B cell (primary cell): Measurements from ENCODE around the gene GPR89A. TPM values are rescaled to one million over a fixed set of nuclear protein-coding genes. Genes with fewer than 3 reads are reported as not detected.
"Not testable (repeated sequence)": the region's sequence is repeated elsewhere in the genome, so short reads cannot be mapped to it uniquely, and the experiment has no call there.

Experiments used
- ATAC-seq: fragments of 200-7000 bp; cut with Tn5 transposase; one replicate; pipeline ENCODE4 v1.10.0; 2021; ENCODE audit warnings: low read depth, mild to moderate bottlenecking, moderate number of reproducible peaks, moderate library complexity
- CTCF ChIA-PET: fragments of 350-600 bp; sonication (Branson Sonifier 250); formaldehyde crosslinking; loops from one replicate; lab custom pipeline; 2021; ENCODE audit warnings: antibody characterized with exemption, inconsistent platforms; lab: Charles Lee
- POLR2A ChIA-PET: fragments of 350-600 bp; sonication (Branson Sonifier 250); formaldehyde crosslinking; loops from one replicate; lab custom pipeline; 2021; ENCODE audit warnings: antibody characterized with exemption; lab: Charles Lee
- DNase-seq: peaks from one replicate; pipeline ENCODE4 v3.0.0; 2013
- H2AFZ ChIP-seq: 2 replicates; pipeline ENCODE4 v1.6.1; 2012; ENCODE audit warnings: mild to moderate bottlenecking, low read depth, low read length; ENCODE audit not compliant: insufficient read depth, poor library complexity, severe bottlenecking
- H3K27ac ChIP-seq, 2 donors: 1 replicate in 1 of 2; 2 replicates in 1 of 2; pipeline ENCODE4 v1.5.1; 2012 to 2013; ENCODE audit warnings: low read length in 2 of 2, mild to moderate bottlenecking in 2 of 2, moderate library complexity in 1 of 2
- H3K27me3 ChIP-seq, 4 experiments: fragments of 200-600 bp in 1 of 4; sonication (generic) in 1 of 4; replicated peaks in 1 of 4; 1 replicate in 2 of 4; 2 replicates in 2 of 4; pipeline versions ENCODE4 v1.6.1 to v1.7.0; 2013 to 2016; ENCODE audit warnings: low read length in 3 of 4, mild to moderate bottlenecking in 2 of 4, mixed read lengths in 1 of 4, moderate library complexity in 1 of 4; ENCODE audit not compliant: insufficient read depth in 4 of 4, control insufficient read depth in 3 of 4; ENCODE audit errors: control extremely low read depth in 1 of 4
- H3K36me3 ChIP-seq, 2 experiments: replicated peaks in 1 of 2; 1 replicate in 1 of 2; 2 replicates in 1 of 2; pipeline versions ENCODE4 v1.6.1 to v1.7.1; 2013; ENCODE audit warnings: low read length in 1 of 2; ENCODE audit not compliant: insufficient read depth in 2 of 2, control insufficient read depth in 1 of 2; ENCODE audit errors: control extremely low read depth in 1 of 2, extremely low read depth in 1 of 2
- H3K4me1 ChIP-seq, 2 donors: fragments of 200-600 bp in 1 of 2; sonication (generic) in 1 of 2; 1 replicate in 1 of 2; 2 replicates in 1 of 2; pipeline versions ENCODE4 v1.5.1 to v1.6.1; 2013 to 2017; ENCODE audit warnings: low read length in 2 of 2; ENCODE audit not compliant: control insufficient read depth in 2 of 2, insufficient read depth in 2 of 2
- H3K4me2 ChIP-seq: replicated peaks from 2 replicates; pipeline ENCODE3; 2012; ENCODE audit warnings: mild to moderate bottlenecking, low read depth, low read length; ENCODE audit not compliant: poor library complexity, severe bottlenecking
- H3K4me3 ChIP-seq, 5 experiments: fragments of 200-600 bp in 1 of 5; sonication (generic) in 1 of 5; 1 replicate in 3 of 5; 2 replicates in 2 of 5; pipeline versions ENCODE4 v1.5.1 to v1.7.0; 2011 to 2016; ENCODE audit warnings: low read length in 4 of 5, mild to moderate bottlenecking in 4 of 5, low read depth in 2 of 5, control low read depth in 1 of 5, moderate library complexity in 1 of 5; ENCODE audit not compliant: insufficient read depth in 1 of 5; ENCODE audit errors: control extremely low read depth in 1 of 5, extremely low read depth in 1 of 5
- H3K79me2 ChIP-seq: fragments of 200-600 bp; sonication (generic); one replicate; pipeline ENCODE4 v1.6.0; 2016; ENCODE audit warnings: low read length; ENCODE audit not compliant: control insufficient read depth, insufficient read depth
- H3K9ac ChIP-seq: fragments of 200-600 bp; sonication (generic); 2 replicates; pipeline ENCODE4 v1.6.1; 2017; ENCODE audit warnings: mild to moderate bottlenecking, low read length, moderate library complexity
- H3K9me3 ChIP-seq, 3 donors: one replicate each; pipeline versions ENCODE4 v1.6.1 to v1.7.1; 2013; ENCODE audit warnings: low read length in 2 of 3; ENCODE audit not compliant: control insufficient read depth in 2 of 3, insufficient read depth in 1 of 3; ENCODE audit errors: control extremely low read depth in 1 of 3
- H4K20me1 ChIP-seq: 2 replicates; pipeline ENCODE4 v1.6.0; 2012; ENCODE audit warnings: mild to moderate bottlenecking, low read length; ENCODE audit not compliant: insufficient read depth, control insufficient read depth, poor library complexity, severe bottlenecking
- H3K27ac Mint-ChIP-seq: one replicate; pipeline ENCODE4 v1.8.0; 2021; ENCODE audit warnings: mixed read lengths
- H3K27me3 Mint-ChIP-seq: one replicate; pipeline ENCODE4 v1.8.0; 2021; ENCODE audit warnings: mixed read lengths
- H3K4me1 Mint-ChIP-seq: one replicate; pipeline ENCODE4 v1.8.0; 2021; ENCODE audit warnings: mixed read lengths
- H3K4me3 Mint-ChIP-seq: one replicate; pipeline ENCODE4 v1.8.0; 2021; ENCODE audit warnings: mixed read lengths
- H3K9me3 Mint-ChIP-seq: one replicate; pipeline ENCODE4 v1.8.0; 2022; ENCODE audit warnings: mixed read lengths; ENCODE audit not compliant: insufficient read depth
- EZH2 ChIP-seq: IDR thresholded peaks from 2 replicates; pipeline ENCODE4 v1.6.1; 2012; ENCODE audit warnings: borderline replicate concordance, low read depth, mild to moderate bottlenecking, moderate library complexity, low read length; ENCODE audit not compliant: insufficient read depth, poor library complexity, severe bottlenecking
- WGBS: methylation state at CpG from one replicate; pipeline ENCODE4 v1.1.5; 2013; ENCODE audit warnings: missing lambda C conversion rate; ENCODE audit not compliant: insufficient coverage; 5-methylcytosine and 5-hydroxymethylcytosine counted together
- intact Hi-C: fragments of 100-400 bp; cut with micrococcal nuclease; formaldehyde crosslinking; loops from one replicate; pipeline ENCODE4 v1.10.0; 2022
- polyA plus RNA-seq: library from polyadenylated mRNA; depleted of rRNA; stranded (reverse); fragments of >200 nt; gene quantifications from 2 replicates; pipeline ENCODE4 v1.2.3, GENCODE V29; 2012
- total RNA-seq, 2 donors: library from RNA; stranded (reverse); fragments of 120-200 nt in 1 of 2; gene quantifications; 1 replicate in 1 of 2; 2 replicates in 1 of 2; pipeline versions ENCODE4 v1.2.3 to v1.2.4, GENCODE V29; 2013 to 2022
- TF ChIP-seq, protein P1 (sequence below): fragments of 200-600 bp; IDR thresholded peaks from one replicate; pipeline ENCODE4 v1.8.0; 2022; ENCODE audit warnings: antibody characterized with exemption, mild to moderate bottlenecking

Gene GPR89A
- total and polyA plus RNA-seq, 2 donors (not counting 1 experiment from before 2014, with no cell fraction given): 11.4 to 46.8 TPM

DNA sequence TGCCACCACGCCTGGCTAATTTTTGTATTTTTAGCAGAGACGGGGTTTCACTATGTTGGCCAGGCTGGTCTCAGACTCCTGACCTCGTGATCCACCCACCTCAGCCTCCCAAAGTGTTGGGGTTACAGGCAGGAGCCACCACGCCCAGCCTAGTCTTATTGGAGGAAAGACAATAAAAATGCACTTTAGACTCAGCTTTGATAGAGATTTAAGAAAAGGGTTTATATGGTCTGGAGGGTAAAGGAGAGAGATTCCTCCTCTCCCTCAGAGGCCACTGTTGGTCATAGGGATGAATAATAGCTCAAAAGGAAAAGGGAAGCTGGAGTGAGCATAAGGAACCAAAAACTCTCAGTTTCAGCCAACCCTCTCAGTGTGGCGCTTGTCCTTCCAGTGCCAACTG is 8.4 kb upstream of the GPR89A start:
- 80% methylated on average over 1 of the region's 5 CpGs for WGBS
- H3K4me3 Mint-ChIP-seq, H3K4me3 ChIP-seq, H3K9me3 ChIP-seq, POLR2A ChIA-PET, H3K36me3 ChIP-seq, H3K4me1 Mint-ChIP-seq, H3K27ac Mint-ChIP-seq, H3K9me3 Mint-ChIP-seq, H3K4me2 ChIP-seq, H3K27ac ChIP-seq, ATAC-seq, H2AFZ ChIP-seq, H3K9ac ChIP-seq, DNase-seq, H4K20me1 ChIP-seq, intact Hi-C loops, H3K27me3 ChIP-seq, H3K79me2 ChIP-seq, H3K4me1 ChIP-seq, CTCF ChIA-PET: not testable (repeated sequence)
- peaks cover 15% of the 10 kb centered on the region for H3K27me3 Mint-ChIP-seq

GRCh38 chr1:145601593-145601992 is 6.2 kb upstream of the GPR89A start:
- H3K27me3 ChIP-seq: no peaks in the 10 kb centered on the region
- H3K4me2 ChIP-seq: no peak overlapping the region
- H2AFZ ChIP-seq: no peak overlapping the region
- Mint-ChIP-seq H3K4me3 (no peak overlapping the region), H3K4me1 (no peaks in the 10 kb centered on the region), H3K27ac (no peak overlapping the region), H3K9me3 (no peaks in the 10 kb centered on the region), H3K27me3 (peaks cover 15% of the 10 kb centered on the region)
- ATAC-seq: no peak
- H3K4me3 ChIP-seq: no peak overlapping the region
- POLR2A ChIA-PET: no interaction called here
- TF ChIP-seq, protein P1, sequence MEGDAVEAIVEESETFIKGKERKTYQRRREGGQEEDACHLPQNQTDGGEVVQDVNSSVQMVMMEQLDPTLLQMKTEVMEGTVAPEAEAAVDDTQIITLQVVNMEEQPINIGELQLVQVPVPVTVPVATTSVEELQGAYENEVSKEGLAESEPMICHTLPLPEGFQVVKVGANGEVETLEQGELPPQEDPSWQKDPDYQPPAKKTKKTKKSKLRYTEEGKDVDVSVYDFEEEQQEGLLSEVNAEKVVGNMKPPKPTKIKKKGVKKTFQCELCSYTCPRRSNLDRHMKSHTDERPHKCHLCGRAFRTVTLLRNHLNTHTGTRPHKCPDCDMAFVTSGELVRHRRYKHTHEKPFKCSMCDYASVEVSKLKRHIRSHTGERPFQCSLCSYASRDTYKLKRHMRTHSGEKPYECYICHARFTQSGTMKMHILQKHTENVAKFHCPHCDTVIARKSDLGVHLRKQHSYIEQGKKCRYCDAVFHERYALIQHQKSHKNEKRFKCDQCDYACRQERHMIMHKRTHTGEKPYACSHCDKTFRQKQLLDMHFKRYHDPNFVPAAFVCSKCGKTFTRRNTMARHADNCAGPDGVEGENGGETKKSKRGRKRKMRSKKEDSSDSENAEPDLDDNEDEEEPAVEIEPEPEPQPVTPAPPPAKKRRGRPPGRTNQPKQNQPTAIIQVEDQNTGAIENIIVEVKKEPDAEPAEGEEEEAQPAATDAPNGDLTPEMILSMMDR: no peak
- TF ChIP-seq EZH2: no peak
- CTCF ChIA-PET: no interaction called here
- H3K4me1 ChIP-seq: no peaks in the 10 kb centered on the region
- no peak overlapping the region for H3K27ac ChIP-seq
- WGBS: no CpG with 5 or more reads among the region's 1 CpG
- intact Hi-C loops: no loop called here
- H3K79me2 ChIP-seq: no peaks in the 10 kb centered on the region
- H3K36me3 ChIP-seq: no peaks in the 10 kb centered on the region
- H3K9ac ChIP-seq: no peak overlapping the region
- H3K9me3 ChIP-seq: no peaks in the 10 kb centered on the region
- DNase-seq: no peak
- no peaks in the 10 kb centered on the region for H4K20me1 ChIP-seq

DNA sequence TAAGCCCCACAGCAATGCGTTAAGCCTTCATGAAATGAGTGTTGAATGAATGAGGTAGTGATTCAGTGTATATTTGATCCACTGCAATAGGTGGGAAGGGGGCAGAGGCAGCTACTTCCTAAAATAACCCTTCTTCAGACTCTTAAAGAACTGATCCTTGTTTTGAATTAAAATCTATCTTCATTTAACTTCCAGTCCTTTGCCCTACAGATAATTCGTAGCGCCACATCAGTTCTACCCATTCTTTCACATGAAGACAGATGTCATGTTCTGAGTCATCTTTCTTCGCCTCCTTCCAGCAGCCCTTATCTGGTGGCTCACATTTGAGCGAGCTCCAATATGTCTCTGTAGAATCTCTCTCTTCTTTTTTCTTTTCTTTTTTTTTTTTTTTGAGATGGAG is 948 bp upstream of the GPR89A start:
- H3K4me3 Mint-ChIP-seq, H3K27me3 ChIP-seq, H3K9me3 Mint-ChIP-seq, H3K4me3 ChIP-seq, H3K27ac Mint-ChIP-seq, H3K27ac ChIP-seq, H3K27me3 Mint-ChIP-seq, H3K79me2 ChIP-seq, intact Hi-C loops, H3K9me3 ChIP-seq, H3K9ac ChIP-seq, DNase-seq, H3K4me1 Mint-ChIP-seq, CTCF ChIA-PET, H2AFZ ChIP-seq, H4K20me1 ChIP-seq, H3K4me2 ChIP-seq, H3K36me3 ChIP-seq, POLR2A ChIA-PET, ATAC-seq, H3K4me1 ChIP-seq: not testable (repeated sequence)
- no CpG with 5 or more reads among the region's 5 CpGs for WGBS
